Endothelial cell of umbilical vein (primary cell): ENCODE measurements around the gene SIM2. TPM values are rescaled to one million over a fixed set of nuclear protein-coding genes. Genes with fewer than 3 reads are reported as not detected.

Source experiments
- BruUV-seq: library from RNA; stranded (reverse); fragments of 400-500 nt; replicated peaks from 2 replicates; lab custom pipeline; 2021; lab: Mats Ljungman, UMichigan
- CTCF ChIA-PET: fragments of 300-600, 350-600 bp; sonication (Branson Sonifier 250); formaldehyde crosslinking; loops from one replicate; lab custom pipeline; 2021; ENCODE audit warnings: antibody characterized with exemption, inconsistent platforms; lab: Charles Lee
- POLR2A ChIA-PET: fragments of 300-600, 350-600 bp; sonication (Branson Sonifier 250); formaldehyde crosslinking; loops from one replicate; lab custom pipeline; 2021; ENCODE audit warnings: antibody characterized with exemption, inconsistent platforms; lab: Charles Lee
- DNase-seq: peaks from one replicate; pipeline ENCODE4 v3.0.0-alpha.2; 2011; ENCODE audit warnings: low read depth, low spot score
- FAIRE-seq: peaks from 2 replicates; lab custom pipeline; 2011; peaks lifted over from hg19 to GRCh38; lab: Jason Lieb, UNC
- H2AFZ ChIP-seq: 2 replicates; pipeline ENCODE4 v1.6.0; 2012; ENCODE audit warnings: low read depth, low read length, control low read depth, inconsistent platforms
- H3K27ac ChIP-seq: 2 replicates; pipeline ENCODE4 v1.5.1; 2011; ENCODE audit warnings: low read depth, mild to moderate bottlenecking, control low read depth, low read length, moderate library complexity; ENCODE audit not compliant: insufficient read depth
- H3K27me3 ChIP-seq, 2 experiments: 2 replicates each; pipeline versions ENCODE4 v1.6.0 to v1.6.1; 2011; ENCODE audit warnings: low read length in 2 of 2, mixed read lengths in 1 of 2; ENCODE audit not compliant: control insufficient read depth in 2 of 2, insufficient read depth in 2 of 2
- H3K36me3 ChIP-seq, 2 experiments: 2 replicates in 1 of 2; 3 replicates in 1 of 2; pipeline ENCODE4 v1.5.1; 2011; ENCODE audit warnings: low read length in 2 of 2, mild to moderate bottlenecking in 1 of 2, moderate library complexity in 1 of 2; ENCODE audit not compliant: control insufficient read depth in 2 of 2, insufficient read depth in 2 of 2; ENCODE audit errors: extremely low read depth in 1 of 2
- H3K4me1 ChIP-seq: 3 replicates; pipeline ENCODE4 v1.5.1; 2011; ENCODE audit warnings: mild to moderate bottlenecking, low read length; ENCODE audit not compliant: control insufficient read depth, insufficient read depth; ENCODE audit errors: extremely low read depth
- H3K4me2 ChIP-seq: 2 replicates; pipeline ENCODE4 v1.6.1; 2011; ENCODE audit warnings: low read length, control low read depth, mixed read lengths; ENCODE audit not compliant: insufficient read depth
- H3K4me3 ChIP-seq, 3 experiments: fragments of 200-600 bp in 1 of 3; sonication (generic), shearing (Covaris generic) in 1 of 3; replicated peaks in 1 of 3; 2 replicates each; pipeline ENCODE4 v1.5.1; 2011 to 2016; ENCODE audit warnings: control low read depth in 3 of 3, low read length in 3 of 3, mild to moderate bottlenecking in 2 of 3, inconsistent platforms in 1 of 3, low read depth in 1 of 3, moderate library complexity in 1 of 3; ENCODE audit not compliant: insufficient read depth in 1 of 3
- H3K79me2 ChIP-seq: 2 replicates; pipeline ENCODE4 v1.6.0; 2012; ENCODE audit warnings: low read length, inconsistent platforms; ENCODE audit not compliant: control insufficient read depth, insufficient read depth
- H3K9ac ChIP-seq: replicated peaks from 2 replicates; pipeline ENCODE3; 2011; ENCODE audit warnings: low read length, control low read depth; ENCODE audit not compliant: insufficient read depth; ENCODE audit errors: extremely low read depth
- H3K9me1 ChIP-seq: replicated peaks from 3 replicates; pipeline ENCODE4 v1.6.0; 2011; ENCODE audit warnings: mild to moderate bottlenecking, low read length; ENCODE audit not compliant: control insufficient read depth, insufficient read depth; ENCODE audit errors: extremely low read depth
- H3K9me3 ChIP-seq: replicated peaks from 2 replicates; pipeline ENCODE4 v1.5.1; 2012; ENCODE audit warnings: low read length, inconsistent platforms; ENCODE audit not compliant: control insufficient read depth, insufficient read depth
- H4K20me1 ChIP-seq: replicated peaks from 2 replicates; pipeline ENCODE3; 2011; ENCODE audit warnings: mild to moderate bottlenecking, low read length; ENCODE audit not compliant: control insufficient read depth, insufficient read depth; ENCODE audit errors: extremely low read depth
- EZH2 ChIP-seq: IDR thresholded peaks from 2 replicates; pipeline ENCODE4 v1.6.1; 2012; ENCODE audit warnings: borderline replicate concordance, low read depth, mild to moderate bottlenecking, moderate library complexity, low read length, inconsistent platforms; ENCODE audit not compliant: severe bottlenecking
- FOS ChIP-seq: IDR thresholded peaks from 2 replicates; pipeline ENCODE4 v1.6.1; 2011; ENCODE audit warnings: mild to moderate bottlenecking, low read length, moderate library complexity, borderline replicate concordance; ENCODE audit not compliant: insufficient read depth
- GATA2 ChIP-seq: IDR thresholded peaks from 2 replicates; pipeline ENCODE4 v1.7.0; 2011; ENCODE audit warnings: low read depth, mild to moderate bottlenecking, moderate library complexity, mixed read lengths, low read length; ENCODE audit not compliant: insufficient read length, insufficient read depth
- JUN ChIP-seq: IDR thresholded peaks from 2 replicates; pipeline ENCODE4 v1.6.1; 2011; ENCODE audit warnings: borderline replicate concordance, low read depth; ENCODE audit not compliant: insufficient read length, insufficient read depth
- MYC ChIP-seq: IDR thresholded peaks from one replicate; pipeline ENCODE4 v1.6.1; 2011; ENCODE audit warnings: mild to moderate bottlenecking, low read depth, low read length
- POLR2A ChIP-seq: IDR thresholded peaks from 2 replicates; pipeline ENCODE4 v1.6.1; 2012; ENCODE audit warnings: low read depth, mild to moderate bottlenecking, control low read depth, low read length
- POLR2AphosphoS5 ChIP-seq: IDR thresholded peaks from 2 replicates; pipeline ENCODE4 v1.6.1; 2012; ENCODE audit warnings: low read depth, mild to moderate bottlenecking, control low read depth, low read length, moderate library complexity; ENCODE audit not compliant: insufficient read depth
- dilution Hi-C: fragments of 300-500 bp; cut with MboI; formaldehyde crosslinking; loops from one replicate; pipeline ENCODE4 v1.15.0; 2019; ENCODE audit warnings: low sequenced_read_pairs; ENCODE audit not compliant: extremely low pct_ligation_motif_present
- intact Hi-C: fragments of 100-400 bp; cut with micrococcal nuclease; formaldehyde crosslinking; loops from one replicate; pipeline ENCODE4 v1.10.0; 2022
- polyA plus RNA-seq, 4 experiments: library from polyadenylated mRNA; depleted of rRNA in 3 of 4; stranded (reverse) in 3 of 4; unstranded in 1 of 4; fragments of >200 nt; gene quantifications; 2 replicates each; pipeline versions ENCODE4 v1.2.1 to v1.2.3, GENCODE V29; 2011 to 2012; ENCODE audit warnings: missing spikeins in 1 of 4
- total RNA-seq: library from RNA; stranded (reverse); gene quantifications from 2 replicates; pipeline ENCODE4 v1.2.3, GENCODE V29; 2021
- TF ChIP-seq, protein P1 (sequence below), 2 donors: IDR thresholded peaks; 1 replicate in 1 of 2; 2 replicates in 1 of 2; pipeline ENCODE4 v1.5.1; 2011; ENCODE audit warnings: low read length in 2 of 2, mild to moderate bottlenecking in 2 of 2, moderate library complexity in 2 of 2, control low read depth in 1 of 2, inconsistent platforms in 1 of 2, low read depth in 1 of 2; ENCODE audit not compliant: insufficient read depth in 1 of 2; ENCODE audit errors: extremely low read depth in 1 of 2
- TF ChIP-seq, protein P2 (sequence below): IDR thresholded peaks from 2 replicates; pipeline ENCODE4 v1.6.1; 2011; ENCODE audit not compliant: insufficient read depth, insufficient read length

Gene SIM2
- total and polyA plus RNA-seq, 2 donors (not counting 3 experiments of a cell fraction or from before 2014, with no cell fraction given): not detected

DNA sequence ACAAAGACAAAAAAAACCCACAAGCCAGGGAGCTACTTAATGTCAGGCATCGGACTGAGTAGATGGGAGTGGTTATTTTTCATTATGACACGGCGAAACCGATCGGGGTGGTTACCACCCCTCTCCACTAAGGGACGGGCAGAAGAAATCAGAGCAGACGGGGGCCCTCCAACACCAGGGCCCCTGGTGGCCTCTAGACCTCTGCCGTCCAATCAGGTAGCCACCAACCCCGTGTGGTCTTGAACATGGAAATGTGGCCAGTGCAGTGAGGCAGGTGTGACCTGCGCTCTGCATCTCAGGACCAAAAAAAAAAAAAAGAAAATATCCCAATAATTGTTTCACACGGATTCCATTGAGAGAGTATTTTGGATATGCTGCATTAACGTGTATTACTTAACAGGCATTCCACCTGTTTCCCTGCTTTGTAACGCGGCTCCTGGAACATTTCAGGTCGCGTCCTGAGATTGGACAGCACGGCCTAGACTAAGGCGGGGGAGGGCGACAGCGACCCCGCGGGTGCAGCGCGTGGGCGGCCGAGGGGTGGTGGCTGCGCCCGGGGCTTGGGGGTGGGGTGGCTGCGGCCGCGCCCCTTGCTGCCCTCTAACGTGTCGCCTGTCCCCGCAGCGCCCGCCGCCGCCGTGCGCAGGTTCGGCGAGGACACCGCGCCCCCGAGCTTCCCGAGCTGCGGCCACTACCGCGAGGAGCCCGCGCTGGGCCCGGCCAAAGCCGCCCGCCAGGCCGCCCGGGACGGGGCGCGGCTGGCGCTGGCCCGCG lies 48.3 kb downstream of the SIM2 start:
- POLR2A ChIA-PET: no interaction called here
- dilution Hi-C loops: no loop called here

More for the DNA sequence above, 48.3 kb downstream of the SIM2 start:
- Histone ChIP-seq H3K79me2 (no peaks in the 10 kb centered on the region), H3K4me3 (peak overlapping the region in 2 of 3 experiments; percentile 35 to 37), H3K4me1 (peaks cover 6% of the 10 kb centered on the region), H3K27me3 (peaks cover 0 to 8% of the 10 kb centered on the region in 2 experiments), H3K9ac (no peak overlapping the region), H4K20me1 (no peaks in the 10 kb centered on the region), H3K36me3 (no peaks in the 10 kb centered on the region), H3K9me3 (no peaks in the 10 kb centered on the region), H3K9me1 (no peaks in the 10 kb centered on the region), H3K27ac (no peak overlapping the region), H2AFZ (peak overlapping the region; percentile 49), H3K4me2 (peak overlapping the region; percentile 68)
- DNase-seq: no peak
- TF ChIP-seq EZH2 (no peak), POLR2A (no peak), MYC (no peak), GATA2 (no peak), FOS (no peak), JUN (no peak), POLR2AphosphoS5 (no peak)
- TF ChIP-seq, protein P1, sequence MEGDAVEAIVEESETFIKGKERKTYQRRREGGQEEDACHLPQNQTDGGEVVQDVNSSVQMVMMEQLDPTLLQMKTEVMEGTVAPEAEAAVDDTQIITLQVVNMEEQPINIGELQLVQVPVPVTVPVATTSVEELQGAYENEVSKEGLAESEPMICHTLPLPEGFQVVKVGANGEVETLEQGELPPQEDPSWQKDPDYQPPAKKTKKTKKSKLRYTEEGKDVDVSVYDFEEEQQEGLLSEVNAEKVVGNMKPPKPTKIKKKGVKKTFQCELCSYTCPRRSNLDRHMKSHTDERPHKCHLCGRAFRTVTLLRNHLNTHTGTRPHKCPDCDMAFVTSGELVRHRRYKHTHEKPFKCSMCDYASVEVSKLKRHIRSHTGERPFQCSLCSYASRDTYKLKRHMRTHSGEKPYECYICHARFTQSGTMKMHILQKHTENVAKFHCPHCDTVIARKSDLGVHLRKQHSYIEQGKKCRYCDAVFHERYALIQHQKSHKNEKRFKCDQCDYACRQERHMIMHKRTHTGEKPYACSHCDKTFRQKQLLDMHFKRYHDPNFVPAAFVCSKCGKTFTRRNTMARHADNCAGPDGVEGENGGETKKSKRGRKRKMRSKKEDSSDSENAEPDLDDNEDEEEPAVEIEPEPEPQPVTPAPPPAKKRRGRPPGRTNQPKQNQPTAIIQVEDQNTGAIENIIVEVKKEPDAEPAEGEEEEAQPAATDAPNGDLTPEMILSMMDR (IDR thresholded peaks at IDR 0.05; ENCODE audit: extremely low read depth in 1 of 2, insufficient read depth in 1 of 2, low read depth in 1 of 2, low read length in 2 of 2): no peak
- TF ChIP-seq, protein P2, sequence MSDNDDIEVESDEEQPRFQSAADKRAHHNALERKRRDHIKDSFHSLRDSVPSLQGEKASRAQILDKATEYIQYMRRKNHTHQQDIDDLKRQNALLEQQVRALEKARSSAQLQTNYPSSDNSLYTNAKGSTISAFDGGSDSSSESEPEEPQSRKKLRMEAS: no peak
- BruUV-seq: no TSS peak
- CTCF ChIA-PET: interaction anchor here (0.6 to 6.1 kb wide), 33 partner anchors 9 to 328 kb away, joined by 3 to 78 read pairs (median 4); no protein-coding TSS in a partner anchor
- intact Hi-C loops: loop anchor here (1.0 to 5.0 kb wide), 2 partner anchors 180 to 245 kb away; no protein-coding TSS in a partner anchor
- no peak for FAIRE-seq
